ENCODE results near the gene SLC45A1. TPM values are rescaled to one million over a fixed set of nuclear protein-coding genes. Genes with fewer than 3 reads are reported as not detected.

Gene SLC45A1
- total and polyA plus RNA-seq, 8 donors = 1.1 to 3.0 (median 2.4) TPM; not detected in 3

DNA sequence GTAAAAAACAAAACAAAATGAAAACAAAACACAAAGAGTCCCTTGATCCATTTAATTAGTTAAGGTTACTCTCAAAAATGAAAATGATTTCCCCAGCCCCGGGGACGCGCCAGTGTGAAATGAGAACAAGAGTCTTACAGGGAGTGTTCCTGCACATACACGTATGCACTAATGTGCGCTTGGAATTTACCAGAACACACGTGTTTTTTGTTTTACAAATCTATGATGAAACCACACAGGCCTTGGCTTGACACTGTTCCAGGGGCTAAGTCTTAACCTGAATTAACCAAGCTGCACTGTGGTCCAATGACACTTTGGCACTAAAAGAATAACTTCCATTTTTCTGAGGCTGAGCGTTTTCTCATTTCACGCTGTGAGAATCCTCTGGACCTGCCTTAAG lies 63.7 kb downstream of the SLC45A1 start:
- intact Hi-C loops (cut with DNase I; ENCODE audit: low total_unique reads) = no loop called here
- DNase-seq = no peak
- Histone ChIP-seq H3K4me3 (no peak overlapping the region), H3K27ac (peak overlapping the region in 2 of 5 donors; percentile 21 to 60), H3K9me3 (no peaks in the 10 kb centered on the region), H3K36me3 (peaks cover 0 to 35% (median 23%) of the 10 kb centered on the region in 4 donors), H3K4me1 (peaks cover 64 to 97% (median 83%) of the 10 kb centered on the region in 4 donors), H3K27me3 (no peaks in the 10 kb centered on the region)
- WGBS, 5 donors = 65 to 78% (median 77%) methylated on average over 8 of the region's 8 CpGs
- TF ChIP-seq POLR2A (IDR thresholded peaks at IDR 0.05) = no peak
- peak in 1 of 3 donors; percentile 7 for TF ChIP-seq POLR2AphosphoS5 (IDR thresholded peaks at IDR 0.05)

- H3K9me3 ChIP-seq = no peaks in the 10 kb centered on the region
- H3K4me1 ChIP-seq = peaks cover 63 to 97% (median 84%) of the 10 kb centered on the region in 4 donors
- no peak overlapping the region for H3K4me3 ChIP-seq
- no peak for TF ChIP-seq POLR2A (IDR thresholded peaks at IDR 0.05)
- TF ChIP-seq EP300 (IDR thresholded peaks at IDR 0.05) = no peak
- TF ChIP-seq CTCF (IDR thresholded peaks at IDR 0.05) = no peak
- TF ChIP-seq POLR2AphosphoS5 (IDR thresholded peaks at IDR 0.05) = no peak
- peak overlapping the region in 3 of 5 donors; percentile 8 to 60 (median 21) for H3K27ac ChIP-seq
- no peak for DNase-seq
- 77 to 92% (median 89%) methylated on average over 9 of the region's 9 CpGs for WGBS, 5 donors
- intact Hi-C loops (cut with DNase I; ENCODE audit: low total_unique reads) = no loop called here
- H3K36me3 ChIP-seq = peaks cover 0 to 31% (median 23%) of the 10 kb centered on the region in 4 donors
- H3K27me3 ChIP-seq = no peaks in the 10 kb centered on the region
These were observed 64.2 kb downstream of the SLC45A1 start for GRCh38 chr1:8382051-8382505.

DNA sequence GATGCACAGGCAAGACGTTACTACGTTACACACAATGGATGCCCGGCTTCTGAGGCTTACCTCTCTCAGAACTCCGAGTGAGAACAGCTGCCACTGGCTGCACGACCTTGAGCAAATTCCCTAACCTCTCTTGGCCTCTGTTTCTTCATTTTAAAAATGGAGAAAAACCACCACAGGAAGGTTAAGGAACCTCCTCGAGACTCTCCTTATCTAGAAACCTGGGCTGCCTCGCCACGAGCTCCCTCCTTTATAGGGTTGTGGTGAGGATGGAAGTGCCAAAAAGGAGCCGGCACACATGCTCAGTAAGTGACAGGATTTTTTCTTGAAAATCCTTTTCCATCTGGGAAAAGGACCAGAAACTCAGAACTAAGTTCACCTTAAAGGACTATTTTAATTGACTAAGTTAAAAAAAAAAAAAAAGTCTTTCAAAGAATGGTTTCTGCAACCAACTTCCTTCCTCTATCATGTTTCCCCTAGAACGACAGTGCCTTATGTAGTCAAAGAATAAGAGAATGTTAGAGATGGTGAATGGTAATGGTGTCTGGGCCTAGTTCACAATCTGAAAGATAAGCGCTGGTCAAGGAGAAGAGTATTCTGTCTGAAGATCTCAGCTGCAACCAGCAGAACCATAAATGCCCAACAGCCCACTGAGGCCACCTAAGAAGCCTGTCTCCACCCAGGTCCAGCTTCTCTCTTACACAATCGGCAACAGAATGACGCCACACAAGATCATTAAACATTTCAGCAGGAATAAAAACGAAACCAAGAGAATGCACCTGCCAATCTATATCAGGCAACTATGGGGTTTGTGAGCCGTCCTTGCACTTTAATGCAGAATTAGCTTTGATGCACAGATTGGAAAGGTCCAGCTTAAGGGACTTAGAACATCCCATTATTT lies 64.9 kb downstream of the SLC45A1 start:
- TF ChIP-seq POLR2AphosphoS5 (IDR thresholded peaks at IDR 0.05) (no peak), EP300 (IDR thresholded peaks at IDR 0.05) (no peak), CTCF (IDR thresholded peaks at IDR 0.05) (no peak), POLR2A (IDR thresholded peaks at IDR 0.05) (no peak)
- H3K4me3 ChIP-seq = no peak overlapping the region

DNA sequence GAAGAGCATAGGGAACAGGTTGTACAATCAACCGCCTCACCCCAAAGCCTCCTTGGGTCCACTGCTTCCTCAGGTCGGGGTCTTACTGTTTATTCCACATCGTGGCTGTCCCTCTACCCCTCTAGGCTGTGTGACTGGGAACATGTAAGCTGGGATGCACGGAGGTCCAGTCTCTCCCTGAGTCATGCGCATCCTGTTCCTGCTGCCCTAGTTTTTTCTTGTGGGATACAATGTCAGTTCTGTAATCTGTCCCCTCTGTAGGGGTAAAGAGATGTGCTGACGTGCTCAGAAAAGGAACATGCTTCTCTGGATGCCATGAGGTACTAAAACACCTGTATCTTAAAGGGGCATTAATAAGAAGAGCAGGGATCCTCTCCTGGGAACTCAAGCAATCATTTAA lies 66.2 kb downstream of the SLC45A1 start:
- no peaks in the 10 kb centered on the region for H3K27me3 ChIP-seq
- TF ChIP-seq POLR2AphosphoS5 (IDR thresholded peaks at IDR 0.05) (no peak), CTCF (IDR thresholded peaks at IDR 0.05) (no peak), EP300 (IDR thresholded peaks at IDR 0.05) (no peak), POLR2A (IDR thresholded peaks at IDR 0.05) (no peak)
- peaks cover 0 to 34% (median 28%) of the 10 kb centered on the region in 4 donors for H3K36me3 ChIP-seq
- H3K4me3 ChIP-seq = no peak overlapping the region
- no peak for DNase-seq
- H3K9me3 ChIP-seq = no peaks in the 10 kb centered on the region
- intact Hi-C loops (cut with DNase I; ENCODE audit: low total_unique reads) = no loop called here
- WGBS, 5 donors = 63 to 85% (median 79%) methylated on average over 6 of the region's 6 CpGs
- peak overlapping the region in 2 of 5 donors; percentile 1 to 27 for H3K27ac ChIP-seq
- peaks cover 50 to 95% (median 76%) of the 10 kb centered on the region in 4 donors for H3K4me1 ChIP-seq

More for the DNA sequence above, 64.9 kb downstream of the SLC45A1 start:
- no peaks in the 10 kb centered on the region for H3K27me3 ChIP-seq
- H3K4me1 ChIP-seq = peaks cover 62 to 97% (median 80%) of the 10 kb centered on the region in 4 donors
- H3K9me3 ChIP-seq = no peaks in the 10 kb centered on the region
- H3K27ac ChIP-seq = peak overlapping the region in 3 of 5 donors; percentile 5 to 60 (median 8)
- intact Hi-C loops (cut with DNase I; ENCODE audit: low total_unique reads) = no loop called here
- WGBS, 5 donors = 67 to 76% (median 73%) methylated on average over 15 of the region's 15 CpGs
- DNase-seq = no peak
- peaks cover 0 to 26% (median 22%) of the 10 kb centered on the region in 4 donors for H3K36me3 ChIP-seq
